Hematopoietic multipotent progenitor cell treated with erythropoietin and hydrocortisone succinate and interleukin-3 and kit ligand, for 17 days (in vitro differentiated cells): ENCODE results near the gene TST.

Experiments
- DNase-seq: peaks from one replicate; pipeline ENCODE4 v3.0.0-alpha.2; 2015; ENCODE audit warnings: low spot score

The TST gene

GRCh38 chr22:36982136-36982535, 37.1 kb downstream of the TST start:
- DNase-seq = peak; percentile 80

- no peak for DNase-seq
Measured at GRCh38 chr22:36981247-36981775, 37.9 kb downstream of the TST start.

GRCh38 chr22:36979016-36979910, 40.0 kb downstream of the TST start:
- DNase-seq = no peak

GRCh38 chr22:36977947-36978660, 41.1 kb downstream of the TST start:
- peak; percentile 93 for DNase-seq

GRCh38 chr22:36977401-36977861, 41.8 kb downstream of the TST start:
- peak; percentile 76 for DNase-seq

- DNase-seq = peak; percentile 31
Measured at GRCh38 chr22:36976606-36977005, 42.6 kb downstream of the TST start.

- DNase-seq = no peak
Measured at GRCh38 chr22:36971341-36972125, 47.7 kb downstream of the TST start.

- no peak for DNase-seq
Measured at GRCh38 chr22:36968249-36968964, 50.8 kb downstream of the TST start.

- no peak for DNase-seq
Measured at GRCh38 chr22:36966851-36967540, 52.3 kb downstream of the TST start.

GRCh38 chr22:36965696-36966095, 53.6 kb downstream of the TST start:
- no peak for DNase-seq

- no peak for DNase-seq
Measured at GRCh38 chr22:36964106-36964505, 55.1 kb downstream of the TST start.

- DNase-seq = no peak
Measured at GRCh38 chr22:36963302-36963701, 55.9 kb downstream of the TST start.

GRCh38 chr22:36961626-36962025, 57.6 kb downstream of the TST start:
- DNase-seq = no peak
